Heart right ventricle (tissue), 16 donors: ENCODE results near the gene ZNF215. TPM values are rescaled to one million over a fixed set of nuclear protein-coding genes. Genes with fewer than 3 reads are reported as not detected.
"Not testable (repeated sequence)": the region's sequence is repeated elsewhere in the genome, so short reads cannot be mapped to it uniquely, and the experiment has no call there.

Experiments
- ATAC-seq, 8 donors: fragments of 200-7000 bp; cut with Tn5 transposase; one replicate each; pipeline ENCODE4 v1.9.1; 2020; ENCODE audit warnings: mild to moderate bottlenecking in 8 of 8, moderate library complexity in 8 of 8, moderate number of reproducible peaks in 1 of 8
- DNase-seq, 2 donors: peaks; one replicate each; pipeline ENCODE4 v3.0.0-alpha.2; 2020
- H3K27ac ChIP-seq, 10 donors: fragments of 200-600 bp; sonication (generic) in 2 of 10; one replicate each; pipeline versions ENCODE4 v1.5.0 to v1.8.0; 2020 to 2022; ENCODE audit warnings: mild to moderate bottlenecking in 3 of 10
- H3K27me3 ChIP-seq, 7 donors: fragments of 200-600 bp; one replicate each; pipeline ENCODE4 v1.8.0; 2021 to 2022; ENCODE audit warnings: mild to moderate bottlenecking in 2 of 7
- H3K36me3 ChIP-seq, 9 donors: fragments of 200-600 bp; sonication (generic) in 1 of 9; one replicate each; pipeline versions ENCODE4 v1.5.0 to v1.8.0; 2020 to 2022; ENCODE audit warnings: mild to moderate bottlenecking in 2 of 9
- H3K4me1 ChIP-seq, 9 donors: fragments of 200-600 bp; sonication (generic) in 1 of 9; one replicate each; pipeline versions ENCODE4 v1.5.0 to v1.8.0; 2020 to 2022; ENCODE audit warnings: mild to moderate bottlenecking in 4 of 9
- H3K4me3 ChIP-seq, 10 donors: fragments of 200-600 bp; sonication (generic) in 2 of 10; one replicate each; pipeline versions ENCODE4 v1.5.0 to v1.8.0; 2020 to 2022; ENCODE audit warnings: mild to moderate bottlenecking in 7 of 10, moderate library complexity in 2 of 10
- H3K9me3 ChIP-seq, 11 donors: fragments of 200-600 bp in 10 of 11; sonication (generic) in 2 of 11; one replicate each; pipeline versions ENCODE4 v1.5.0 to v1.8.0; 2013 to 2022; ENCODE audit warnings: mild to moderate bottlenecking in 2 of 11, control low read depth in 1 of 11, moderate library complexity in 1 of 11
- WGBS, 2 donors: extraction: QIAGEN DNeasy Blood & Tissue Kit; methylation state at CpG; one replicate each; pipeline ENCODE4 v1.1.7; 2013; ENCODE audit warnings: inconsistent platforms in 1 of 2; 5-methylcytosine and 5-hydroxymethylcytosine counted together
- intact Hi-C, 10 donors: fragments of 100-400 bp; cut with DNase I; formaldehyde crosslinking; loops; one replicate each; pipeline versions ENCODE4 v1.11.1 to v1.14.2; 2022
- polyA plus RNA-seq, 2 donors: library from polyadenylated mRNA; stranded (reverse); fragments of 200-250 nt; gene quantifications; one replicate each; pipeline ENCODE4 v1.2.3, GENCODE V29; 2013
- total RNA-seq, 10 donors: library from RNA; stranded (reverse); fragmentation: NEBNext Ultra II Directional in 3 of 10; extraction: Animal tissue kit (Norgen Biotek cat#: 25700) in 3 of 10; gene quantifications; one replicate each; pipeline versions ENCODE4 v1.2.1 to v1.2.4, GENCODE V29; 2021 to 2023
- TF ChIP-seq, protein P1 (sequence below), 9 donors: fragments of 200-600 bp; sonication (generic) in 2 of 9; IDR thresholded peaks; one replicate each; pipeline versions ENCODE4 v1.5.0 to v1.8.0; 2021 to 2022; ENCODE audit warnings: antibody characterized with exemption in 9 of 9, mild to moderate bottlenecking in 5 of 9, moderate library complexity in 1 of 9
- donor health status: Arrhythmogenic right ventricular cardiomyopathy.
- donor health status: ischemic (EF 13 %, LVEDD 7.1; RV severe dilation, severe dysfunction).
- donor health status: healthy with polysubstance abuse.
- donor health status: DM: no; HTN: yes; CAD: no.
- donor health status: DM: no; HTN: no; CAD: no.
- donor health status: ischemic (EF 25% LVEDD 6.9; RV normal size, moderate dysfunction).
- donor health status: ischemic (EF 25% LVEDD 5.7; RV mildly dilated, moderate dysfunction).
- donor health status: healthy.
- donor health status: DM: yes; HTN: yes; CAD: no.
- donor health status: Ischemic cardiomyopathy.
- donor health status: ischemic (EF 35%, LVEDD 5.7; RV mildly dilated, moderate dysfunction).
- donor health status: nonischemic (EF 11% LVEDD 7.7; RV severe dilation, severe dysfunction).
- donor health status: DM: yes; HTN: yes; CAD: no.
- donor health status: PGD.
- donor health status: ischemic (EF 29% LVEDD 5.4; RV normal size, mild dysfunction).
- donor health status: nonischemic (EF 23%, LVEDD 6.1; RV moderate dilation, normal function).

ZNF215 gene
- total and polyA plus RNA-seq, 12 donors = 0.15 to 0.52 (median 0.30) TPM; not detected in 1

DNA sequence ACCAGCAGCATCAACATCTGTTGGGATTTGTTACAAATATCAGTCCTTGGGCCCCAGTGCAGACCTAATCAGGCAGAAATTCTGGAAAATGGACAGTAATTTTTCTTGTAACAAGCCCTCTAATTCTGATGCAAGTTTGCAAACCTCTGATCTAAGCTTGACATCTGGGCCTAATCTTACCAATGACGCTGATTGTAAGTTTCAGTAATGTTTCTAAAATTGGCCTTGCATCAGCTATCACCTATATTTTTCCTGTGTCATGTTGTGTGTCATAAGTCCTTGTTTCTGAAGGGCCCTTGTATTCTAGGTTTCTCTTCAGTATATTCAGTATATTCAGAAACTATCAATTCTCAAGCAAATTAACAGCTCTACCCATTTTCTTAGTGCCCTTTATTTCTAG lies 36.4 kb downstream of the ZNF215 start:
- intact Hi-C loops = no loop called here

DNA sequence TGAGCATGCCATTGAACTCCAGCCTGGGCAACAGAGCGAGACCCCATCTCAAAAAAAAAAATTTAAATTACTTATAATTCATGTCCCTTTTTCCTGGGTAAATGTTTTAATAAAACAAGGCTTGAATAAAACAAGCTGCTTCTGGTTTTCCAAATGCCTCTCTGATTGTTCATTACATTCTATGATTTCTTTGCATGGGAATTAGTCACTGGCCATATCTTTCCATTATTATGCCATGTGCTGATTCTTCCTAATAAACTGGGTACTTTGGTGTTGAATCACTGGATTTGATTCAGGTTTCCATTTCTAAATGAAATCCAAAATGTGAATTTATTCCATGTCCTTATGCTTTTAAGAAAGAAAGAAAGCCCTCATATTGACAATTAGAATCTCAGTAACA lies 42.6 kb downstream of the ZNF215 start:
- TF ChIP-seq, protein P1, sequence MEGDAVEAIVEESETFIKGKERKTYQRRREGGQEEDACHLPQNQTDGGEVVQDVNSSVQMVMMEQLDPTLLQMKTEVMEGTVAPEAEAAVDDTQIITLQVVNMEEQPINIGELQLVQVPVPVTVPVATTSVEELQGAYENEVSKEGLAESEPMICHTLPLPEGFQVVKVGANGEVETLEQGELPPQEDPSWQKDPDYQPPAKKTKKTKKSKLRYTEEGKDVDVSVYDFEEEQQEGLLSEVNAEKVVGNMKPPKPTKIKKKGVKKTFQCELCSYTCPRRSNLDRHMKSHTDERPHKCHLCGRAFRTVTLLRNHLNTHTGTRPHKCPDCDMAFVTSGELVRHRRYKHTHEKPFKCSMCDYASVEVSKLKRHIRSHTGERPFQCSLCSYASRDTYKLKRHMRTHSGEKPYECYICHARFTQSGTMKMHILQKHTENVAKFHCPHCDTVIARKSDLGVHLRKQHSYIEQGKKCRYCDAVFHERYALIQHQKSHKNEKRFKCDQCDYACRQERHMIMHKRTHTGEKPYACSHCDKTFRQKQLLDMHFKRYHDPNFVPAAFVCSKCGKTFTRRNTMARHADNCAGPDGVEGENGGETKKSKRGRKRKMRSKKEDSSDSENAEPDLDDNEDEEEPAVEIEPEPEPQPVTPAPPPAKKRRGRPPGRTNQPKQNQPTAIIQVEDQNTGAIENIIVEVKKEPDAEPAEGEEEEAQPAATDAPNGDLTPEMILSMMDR (IDR thresholded peaks at IDR 0.05) = no peak
- Histone ChIP-seq H3K36me3 (no peaks in the 10 kb centered on the region), H3K4me1 (no peaks in the 10 kb centered on the region), H3K4me3 (no peak overlapping the region), H3K27ac (no peak overlapping the region), H3K27me3 (no peaks in the 10 kb centered on the region), H3K9me3 (peaks cover 0 to 19% (median 9%) of the 10 kb centered on the region in 11 donors)
- ATAC-seq = no peak
- 95 to 96% methylated on average over 1 of the region's 1 CpG for WGBS, 2 donors
- DNase-seq = no peak
- intact Hi-C loops = no loop called here

More for the DNA sequence above, 36.4 kb downstream of the ZNF215 start:
- Histone ChIP-seq H3K4me1 (no peaks in the 10 kb centered on the region), H3K4me3 (no peak overlapping the region), H3K9me3 (peaks cover 0 to 12% (median 2%) of the 10 kb centered on the region in 11 donors), H3K27ac (no peak overlapping the region), H3K36me3 (no peaks in the 10 kb centered on the region), H3K27me3 (no peaks in the 10 kb centered on the region)
- ATAC-seq (no peak), DNase-seq (no peak)
- 81 to 84% methylated on average over 1 of the region's 1 CpG for WGBS, 2 donors
- TF ChIP-seq, protein P1 (IDR thresholded peaks at IDR 0.05) = no peak

DNA sequence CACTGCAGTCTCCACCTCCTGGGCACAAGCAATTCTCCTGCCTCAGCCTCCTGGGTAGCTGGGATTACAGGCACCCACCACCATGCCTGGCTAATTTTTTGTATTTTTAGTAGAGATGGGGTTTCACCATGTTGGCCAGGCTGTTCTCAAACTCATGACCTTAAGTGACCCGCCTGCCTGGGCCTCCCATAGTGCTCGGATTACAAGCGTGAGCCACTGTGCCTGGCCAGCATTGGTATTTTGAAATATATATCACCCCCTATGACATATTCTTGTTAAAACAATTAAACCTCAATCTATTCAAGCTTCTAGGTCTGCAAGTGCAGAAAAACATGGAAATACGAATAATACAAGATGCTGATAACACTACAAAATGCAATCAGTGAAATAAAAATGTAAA lies 43.6 kb downstream of the ZNF215 start:
- H3K9me3 ChIP-seq = peaks cover 0 to 19% (median 9%) of the 10 kb centered on the region in 11 donors
- DNase-seq, ATAC-seq, H3K27ac ChIP-seq, H3K4me3 ChIP-seq, H3K36me3 ChIP-seq, H3K27me3 ChIP-seq, H3K4me1 ChIP-seq, intact Hi-C loops: not testable (repeated sequence)
- WGBS, 2 donors = 74 to 86% methylated on average over 4 of the region's 4 CpGs

DNA sequence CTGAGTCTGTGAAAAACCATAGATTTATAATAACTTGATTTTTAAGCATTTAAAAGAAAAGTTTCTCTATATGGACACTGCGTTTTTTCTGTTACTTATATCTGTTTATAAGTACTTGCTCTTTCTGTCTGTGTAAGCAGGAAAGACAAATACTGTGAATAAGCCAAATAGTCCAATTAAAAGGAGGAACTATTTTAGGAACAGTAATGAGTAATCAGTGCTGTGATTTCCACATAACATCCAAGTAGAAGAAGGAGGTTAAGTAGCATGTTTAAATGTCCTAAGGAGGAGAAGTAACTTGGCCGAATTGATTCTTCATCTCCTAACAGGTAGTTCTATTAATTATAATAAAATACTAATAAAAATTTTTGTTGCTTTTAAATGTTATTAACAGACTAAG lies 53.1 kb downstream of the ZNF215 start:
- no peak for ATAC-seq
- intact Hi-C loops = no loop called here

DNA sequence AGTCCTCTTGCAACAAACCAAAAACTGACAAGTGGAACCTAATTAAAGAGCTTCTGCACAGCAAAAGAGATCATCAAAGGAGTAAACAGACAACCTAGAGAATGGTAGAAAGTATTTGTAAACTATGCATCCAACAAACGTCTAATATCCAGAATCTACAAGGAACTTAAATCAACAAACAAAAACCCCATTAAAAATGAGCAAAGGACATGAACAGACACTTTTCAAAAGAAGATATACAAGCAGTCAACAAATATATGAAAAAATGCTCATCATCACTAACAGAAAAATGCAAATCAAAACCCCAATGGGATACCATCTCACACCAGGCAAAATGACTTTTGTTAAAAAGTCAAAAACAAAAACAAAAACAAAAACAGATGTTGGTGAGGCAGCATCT lies 60.3 kb downstream of the ZNF215 start:
- H3K27me3 ChIP-seq = no peaks in the 10 kb centered on the region
- intact Hi-C loops = no loop called here
- H3K4me1 ChIP-seq = no peaks in the 10 kb centered on the region
- TF ChIP-seq, protein P1 (IDR thresholded peaks at IDR 0.05) = no peak
- no peak for ATAC-seq
- no peak overlapping the region for H3K4me3 ChIP-seq
- H3K27ac ChIP-seq = no peak overlapping the region
- WGBS, 2 donors = 67 to 89% methylated on average over 1 of the region's 1 CpG
- peaks cover 0 to 5% (median 0%) of the 10 kb centered on the region in 11 donors for H3K9me3 ChIP-seq
- no peaks in the 10 kb centered on the region for H3K36me3 ChIP-seq
- DNase-seq = no peak

More for the DNA sequence above, 53.1 kb downstream of the ZNF215 start:
- Histone ChIP-seq H3K4me1 (no peaks in the 10 kb centered on the region), H3K36me3 (no peaks in the 10 kb centered on the region), H3K27me3 (no peaks in the 10 kb centered on the region), H3K27ac (no peak overlapping the region), H3K9me3 (no peaks in the 10 kb centered on the region), H3K4me3 (no peak overlapping the region)
- 66 to 75% methylated on average over 2 of the region's 2 CpGs for WGBS, 2 donors
- DNase-seq = no peak
- TF ChIP-seq, protein P1 (IDR thresholded peaks at IDR 0.05) = no peak
